Naive thymus-derived CD8-positive, alpha-beta T cell (primary cell): ENCODE measurements around the gene RIMBP3C. TPM values are rescaled to one million over a fixed set of nuclear protein-coding genes. Genes with fewer than 3 reads are reported as not detected.
"Not testable (repeated sequence)": the region's sequence is repeated elsewhere in the genome, so short reads cannot be mapped to it uniquely, and the experiment has no call there.

Source experiments
- ATAC-seq, 2 donors: fragments of 150-1000 bp; cut with Tn5 transposase in 1 of 2; sonication (Bioruptor Pico), chemical (Tn5 transposase) in 1 of 2; 1 replicate in 1 of 2; 2 replicates in 1 of 2; pipeline ENCODE4 v1.10.0; 2021; ENCODE audit warnings: mild to moderate bottlenecking in 2 of 2, moderate library complexity in 2 of 2
- POLR2A ChIA-PET: fragments of 350-600 bp; sonication (Branson Sonifier 250); formaldehyde crosslinking; loops from one replicate; lab custom pipeline; 2021; ENCODE audit warnings: antibody characterized with exemption; lab: Charles Lee
- DNase-seq, 10 donors: peaks; one replicate each; pipeline versions ENCODE4 v3.0.0 to v3.0.0-alpha.2; 2020 to 2022
- H3K27ac Mint-ChIP-seq, 10 donors: one replicate each; pipeline ENCODE4 v1.8.0; 2020 to 2022; ENCODE audit warnings: mild to moderate bottlenecking in 10 of 10, mixed read lengths in 10 of 10, moderate library complexity in 4 of 10, inconsistent platforms in 1 of 10
- H3K27me3 Mint-ChIP-seq, 5 donors: one replicate each; pipeline ENCODE4 v1.8.0; 2021 to 2022; ENCODE audit warnings: mixed read lengths in 5 of 5
- H3K36me3 Mint-ChIP-seq, 3 donors: one replicate each; pipeline ENCODE4 v1.8.0; 2020 to 2022; ENCODE audit warnings: mixed read lengths in 3 of 3, mild to moderate bottlenecking in 2 of 3, inconsistent platforms in 1 of 3
- H3K4me1 Mint-ChIP-seq, 4 donors: one replicate each; pipeline ENCODE4 v1.8.0; 2021 to 2022; ENCODE audit warnings: mixed read lengths in 4 of 4
- H3K4me3 Mint-ChIP-seq, 10 donors: one replicate each; pipeline ENCODE4 v1.8.0; 2020 to 2022; ENCODE audit warnings: mild to moderate bottlenecking in 10 of 10, mixed read lengths in 10 of 10, moderate library complexity in 6 of 10, inconsistent platforms in 1 of 10
- H3K9me3 Mint-ChIP-seq, 9 donors: one replicate each; pipeline ENCODE4 v1.8.0; 2020 to 2022; ENCODE audit warnings: mixed read lengths in 9 of 9, mild to moderate bottlenecking in 3 of 9, inconsistent platforms in 1 of 9, moderate library complexity in 1 of 9
- polyA plus RNA-seq, 3 donors: library from polyadenylated mRNA; unstranded; fragments of 300-500 nt; fragmentation: Illumina TruSeq; gene quantifications; one replicate each; pipeline ENCODE4 v1.2.3, GENCODE V29; 2021
- total RNA-seq, 8 experiments: library from RNA in 2 of 8; stranded (reverse) in 2 of 8; gene quantifications; one replicate each; pipeline ENCODE4 v1.2.3 and lab custom pipeline; 2021 to 2026

The RIMBP3C gene
- total and polyA plus RNA-seq, 5 experiments from 2014 or later = 0.39 to 3.5 (median 1.9) TPM; not detected in 1

GRCh38 chr22:21544432-21545322 lies 6.6 kb downstream of the RIMBP3C start:
- H3K27me3 Mint-ChIP-seq, H3K9me3 Mint-ChIP-seq, ATAC-seq, POLR2A ChIA-PET, H3K27ac Mint-ChIP-seq, H3K4me1 Mint-ChIP-seq, H3K4me3 Mint-ChIP-seq, DNase-seq, H3K36me3 Mint-ChIP-seq: not testable (repeated sequence)

GRCh38 chr22:21539862-21540261 lies 11.4 kb downstream of the RIMBP3C start:
- H3K9me3 Mint-ChIP-seq, POLR2A ChIA-PET, ATAC-seq, H3K4me3 Mint-ChIP-seq, H3K27ac Mint-ChIP-seq, H3K27me3 Mint-ChIP-seq, H3K4me1 Mint-ChIP-seq, DNase-seq, H3K36me3 Mint-ChIP-seq: not testable (repeated sequence)

DNA sequence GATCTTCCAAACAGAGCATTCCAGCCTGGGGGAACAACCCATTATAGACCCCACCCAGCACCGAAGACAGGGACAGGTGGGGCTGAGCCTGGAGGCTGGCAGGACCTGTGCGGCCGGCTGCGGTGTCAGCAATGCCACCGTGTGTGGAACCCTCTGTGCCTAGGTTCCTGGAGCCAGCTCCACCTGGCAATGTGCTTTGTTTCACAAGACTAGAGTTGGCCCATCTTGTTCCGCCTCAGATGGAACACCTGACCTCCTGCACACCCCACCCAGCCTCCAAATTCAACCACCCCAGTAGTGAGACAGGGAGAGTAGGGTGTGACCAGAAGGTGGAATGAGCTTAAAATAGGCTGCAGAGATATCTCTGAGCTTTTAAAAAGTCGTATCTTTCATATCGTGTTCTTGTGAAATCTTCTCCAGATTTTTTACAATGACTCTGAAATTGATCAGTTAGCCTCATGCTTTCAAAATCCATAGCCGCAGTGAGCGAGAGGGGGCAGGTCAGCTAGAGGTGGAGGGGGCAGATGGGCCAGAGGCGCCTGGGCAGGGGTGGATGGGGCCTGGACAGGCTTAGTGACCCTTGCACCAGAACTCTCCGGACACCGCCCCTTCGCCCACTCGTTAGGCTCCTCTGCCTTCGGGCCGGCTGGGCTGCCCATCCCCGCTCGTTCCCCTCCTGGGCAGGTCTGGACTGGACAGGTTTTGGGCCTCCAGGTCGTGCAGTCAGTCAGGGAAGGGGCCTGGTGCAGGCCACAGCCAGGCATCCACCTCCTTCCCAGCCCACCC lies 18.2 kb downstream of the RIMBP3C start:
- H3K4me1 Mint-ChIP-seq, H3K36me3 Mint-ChIP-seq, H3K27me3 Mint-ChIP-seq, H3K9me3 Mint-ChIP-seq, DNase-seq, H3K4me3 Mint-ChIP-seq, ATAC-seq, H3K27ac Mint-ChIP-seq, POLR2A ChIA-PET: not testable (repeated sequence)

DNA sequence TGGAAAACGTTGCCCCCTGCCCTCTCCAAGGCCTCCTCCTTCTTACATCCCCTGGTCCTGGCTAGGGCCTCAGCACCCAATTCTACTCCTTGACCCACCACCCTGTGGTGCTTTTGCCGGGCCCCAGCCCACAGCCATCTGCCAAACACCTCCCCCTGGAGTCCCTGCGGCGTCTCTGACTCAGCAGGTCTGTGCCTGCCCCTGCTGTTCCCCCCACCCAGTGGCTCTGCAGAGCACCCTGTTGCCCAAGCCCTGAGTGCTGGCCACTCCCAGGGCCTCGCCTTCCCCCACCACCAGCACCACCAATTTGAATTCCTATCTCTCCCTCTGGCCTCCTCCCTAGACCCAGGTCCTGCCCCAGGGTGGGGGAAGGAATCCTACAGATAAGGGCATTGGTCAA lies 19.7 kb downstream of the RIMBP3C start:
- H3K27ac Mint-ChIP-seq, H3K27me3 Mint-ChIP-seq, H3K4me3 Mint-ChIP-seq, POLR2A ChIA-PET, H3K9me3 Mint-ChIP-seq, H3K36me3 Mint-ChIP-seq, ATAC-seq, DNase-seq, H3K4me1 Mint-ChIP-seq: not testable (repeated sequence)

DNA sequence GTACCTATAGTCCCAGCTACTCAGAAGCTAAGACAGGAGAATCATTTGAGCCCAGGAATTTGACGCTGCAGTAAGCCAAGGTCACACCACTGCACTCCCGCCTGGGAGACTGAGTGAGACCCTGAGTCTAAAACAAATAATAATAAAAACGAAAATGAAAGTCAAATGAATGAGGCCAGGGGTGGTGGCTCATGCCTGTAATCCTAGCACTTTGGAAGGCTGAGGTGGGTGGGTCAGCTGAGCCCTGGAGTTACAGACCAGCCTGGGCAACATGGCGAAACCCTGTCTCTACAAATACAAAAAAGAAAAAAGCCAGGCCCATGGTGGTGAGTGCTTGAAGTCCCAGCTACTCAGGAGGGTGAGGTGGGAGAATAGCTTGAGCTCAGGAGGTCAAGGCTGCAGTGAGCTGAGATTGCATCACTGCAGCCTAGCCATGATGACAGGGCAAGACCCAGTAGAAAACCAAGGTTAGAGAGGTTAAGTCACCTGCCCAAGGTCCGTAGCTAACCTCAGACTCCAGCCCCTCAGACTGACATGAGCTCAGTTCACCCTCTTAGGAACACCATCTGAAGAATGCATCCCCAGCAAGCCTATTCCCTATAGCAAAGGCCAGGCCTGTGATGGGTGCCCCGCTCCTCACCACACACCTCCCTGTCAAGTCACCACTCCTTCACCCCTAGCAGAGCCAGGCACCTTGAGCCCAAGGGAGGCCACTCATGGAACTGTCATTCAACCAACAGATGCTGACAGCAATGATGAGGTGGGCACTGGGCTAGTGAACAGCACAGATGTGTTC lies 24.4 kb downstream of the RIMBP3C start:
- H3K36me3 Mint-ChIP-seq, DNase-seq, H3K4me1 Mint-ChIP-seq, H3K4me3 Mint-ChIP-seq, POLR2A ChIA-PET, ATAC-seq, H3K27me3 Mint-ChIP-seq, H3K27ac Mint-ChIP-seq, H3K9me3 Mint-ChIP-seq: not testable (repeated sequence)

DNA sequence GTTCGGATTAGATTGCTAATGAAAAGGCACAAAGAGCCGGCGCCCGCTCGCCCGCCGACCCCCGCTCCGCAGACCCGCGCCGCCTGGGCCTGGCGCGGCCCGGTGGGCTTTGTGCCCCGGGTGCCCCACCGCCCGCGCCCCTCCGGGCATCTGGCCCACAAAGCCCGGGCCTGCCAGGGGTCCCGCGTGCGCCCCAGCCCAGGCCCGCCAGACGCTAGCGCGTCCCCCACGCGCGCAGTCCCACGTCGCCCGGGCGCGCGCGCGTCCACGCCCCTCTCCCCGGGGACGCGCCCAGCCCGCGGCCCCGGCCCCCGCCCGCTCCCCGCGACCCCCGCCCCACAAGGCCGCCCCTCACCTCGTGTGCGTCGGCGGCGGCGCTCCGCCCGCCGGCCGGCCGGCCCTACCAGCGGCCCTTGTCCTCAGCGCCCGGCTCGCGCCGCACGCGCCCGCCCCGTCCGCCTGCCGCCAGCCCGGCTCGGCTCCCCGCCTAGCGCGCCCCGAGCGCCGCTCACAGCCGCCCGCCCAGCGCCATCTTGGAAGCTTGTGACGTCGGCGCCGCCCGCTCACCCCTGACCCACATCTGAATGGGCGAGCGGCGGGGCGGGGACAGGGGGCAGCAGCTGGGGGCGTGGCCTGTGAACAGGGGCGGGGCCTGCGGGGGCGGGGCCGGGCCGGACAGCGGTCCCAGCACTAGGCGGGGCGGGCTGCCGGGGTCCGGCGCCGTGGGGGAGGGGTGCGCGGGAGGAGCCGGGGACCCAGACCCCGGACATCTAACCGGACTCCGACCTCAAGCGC lies 34.1 kb downstream of the RIMBP3C start:
- H3K36me3 Mint-ChIP-seq, POLR2A ChIA-PET, DNase-seq, H3K27ac Mint-ChIP-seq, H3K4me1 Mint-ChIP-seq, H3K9me3 Mint-ChIP-seq, H3K4me3 Mint-ChIP-seq, H3K27me3 Mint-ChIP-seq: not testable (repeated sequence)
- ATAC-seq = peak; percentile 71 to 76

DNA sequence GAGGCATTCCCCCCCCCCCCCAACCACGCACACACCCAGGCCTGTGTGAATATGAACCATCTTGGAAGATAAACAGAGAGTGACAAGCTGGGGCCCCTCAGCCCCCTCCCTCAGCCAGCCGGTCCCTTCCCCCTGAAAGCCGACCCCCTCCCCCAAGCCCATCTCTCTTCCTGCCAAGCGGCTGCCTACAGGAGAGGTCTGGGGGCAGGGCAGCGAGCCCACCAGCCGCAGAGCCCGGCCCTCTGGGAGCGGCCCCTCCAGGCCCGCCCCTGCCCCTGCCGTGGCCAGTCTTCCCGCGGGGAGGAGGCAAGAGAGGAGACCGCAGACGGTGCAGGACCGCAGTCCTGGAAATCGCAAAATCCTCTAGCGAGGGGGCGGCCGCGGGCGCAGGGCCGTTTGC lies 34.7 kb downstream of the RIMBP3C start:
- H3K36me3 Mint-ChIP-seq, POLR2A ChIA-PET, H3K4me3 Mint-ChIP-seq: not testable (repeated sequence)

DNA sequence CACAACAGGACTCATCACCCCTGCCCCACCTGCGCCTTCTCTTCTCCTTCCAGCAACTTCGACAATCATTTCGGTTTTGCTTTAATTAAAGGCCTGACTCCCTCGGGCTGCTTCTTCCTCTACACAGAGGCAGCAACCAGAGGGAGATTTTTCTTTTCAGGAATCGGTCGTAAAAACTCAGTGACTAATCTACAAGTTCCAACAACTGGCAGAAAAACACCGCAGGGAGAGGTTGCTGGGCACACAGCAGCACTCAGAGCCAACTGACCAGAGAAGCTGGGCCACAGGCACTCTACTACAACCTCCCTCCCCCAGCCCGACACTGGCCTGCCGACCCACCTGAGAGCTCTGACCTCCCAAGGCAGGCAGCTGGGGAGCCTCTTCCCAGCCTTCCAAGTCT lies 36.0 kb downstream of the RIMBP3C start:
- H3K9me3 Mint-ChIP-seq, H3K36me3 Mint-ChIP-seq, DNase-seq, H3K27ac Mint-ChIP-seq, H3K4me1 Mint-ChIP-seq, POLR2A ChIA-PET, ATAC-seq, H3K27me3 Mint-ChIP-seq, H3K4me3 Mint-ChIP-seq: not testable (repeated sequence)

More for the DNA sequence above, 34.7 kb downstream of the RIMBP3C start:
- H3K27ac Mint-ChIP-seq, ATAC-seq, H3K4me1 Mint-ChIP-seq, H3K9me3 Mint-ChIP-seq, H3K27me3 Mint-ChIP-seq, DNase-seq: not testable (repeated sequence)

- H3K9me3 Mint-ChIP-seq, H3K27me3 Mint-ChIP-seq, H3K4me3 Mint-ChIP-seq, POLR2A ChIA-PET, H3K36me3 Mint-ChIP-seq, H3K4me1 Mint-ChIP-seq, H3K27ac Mint-ChIP-seq: not testable (repeated sequence)
- peak in 2 of 10 donors; percentile 0 to 10 for DNase-seq
- ATAC-seq = peak; percentile 83 to 90
Measured at GRCh38 chr22:21514117-21514516, 37.1 kb downstream of the RIMBP3C start.

DNA sequence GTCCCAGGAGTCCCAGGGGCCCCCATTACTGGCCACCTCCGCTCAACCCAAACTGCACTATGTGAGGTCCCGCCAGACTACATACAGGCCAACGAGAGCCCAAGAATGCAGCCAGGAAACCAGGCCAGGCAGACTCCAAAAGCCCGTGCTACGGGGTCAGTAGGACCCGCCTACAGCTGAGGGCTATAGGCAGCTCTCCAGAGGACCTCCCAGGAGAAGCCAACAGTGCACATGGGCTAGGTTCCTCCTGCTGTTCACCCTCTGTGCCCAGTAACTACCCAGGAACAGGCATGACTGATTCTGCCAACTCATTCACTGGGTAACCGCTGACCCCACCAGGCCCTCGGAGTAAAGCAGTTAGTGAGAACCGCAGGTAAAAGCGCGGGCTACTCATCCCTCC lies 39.2 kb downstream of the RIMBP3C start:
- POLR2A ChIA-PET, H3K27me3 Mint-ChIP-seq, H3K4me1 Mint-ChIP-seq, H3K36me3 Mint-ChIP-seq, ATAC-seq, H3K27ac Mint-ChIP-seq, DNase-seq, H3K9me3 Mint-ChIP-seq: not testable (repeated sequence)
- H3K4me3 Mint-ChIP-seq = peak overlapping the region in 1 of 10 donors; percentile 11

DNA sequence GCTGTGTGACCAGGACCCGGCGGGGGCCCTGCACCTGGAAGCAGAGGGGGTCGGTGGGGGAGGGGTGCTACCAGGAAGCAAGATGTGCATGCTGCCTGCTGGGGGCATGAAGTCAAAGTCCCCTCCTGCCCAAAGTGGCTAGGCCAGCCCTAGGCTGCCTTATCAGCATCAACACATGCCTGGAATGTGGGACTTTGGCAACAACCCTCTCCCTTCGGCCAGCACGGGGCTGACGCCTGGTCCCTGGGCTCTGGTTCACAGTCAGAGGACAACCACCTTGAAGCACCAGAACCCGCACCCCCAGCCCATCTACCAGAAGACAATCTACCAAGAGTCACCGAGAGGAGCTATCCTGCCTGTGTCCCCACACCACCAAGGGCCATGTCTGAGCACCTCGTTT lies 40.9 kb downstream of the RIMBP3C start:
- H3K9me3 Mint-ChIP-seq, H3K4me3 Mint-ChIP-seq, H3K27ac Mint-ChIP-seq, H3K36me3 Mint-ChIP-seq, H3K27me3 Mint-ChIP-seq, DNase-seq, POLR2A ChIA-PET, ATAC-seq, H3K4me1 Mint-ChIP-seq: not testable (repeated sequence)
